Measurements from ENCODE around the gene ACAA2. TPM values are rescaled to one million over a fixed set of nuclear protein-coding genes. Genes with fewer than 3 reads are reported as not detected.

The ACAA2 gene
- total RNA-seq, 1 experiment from 2014 or later = 18.2 TPM

DNA sequence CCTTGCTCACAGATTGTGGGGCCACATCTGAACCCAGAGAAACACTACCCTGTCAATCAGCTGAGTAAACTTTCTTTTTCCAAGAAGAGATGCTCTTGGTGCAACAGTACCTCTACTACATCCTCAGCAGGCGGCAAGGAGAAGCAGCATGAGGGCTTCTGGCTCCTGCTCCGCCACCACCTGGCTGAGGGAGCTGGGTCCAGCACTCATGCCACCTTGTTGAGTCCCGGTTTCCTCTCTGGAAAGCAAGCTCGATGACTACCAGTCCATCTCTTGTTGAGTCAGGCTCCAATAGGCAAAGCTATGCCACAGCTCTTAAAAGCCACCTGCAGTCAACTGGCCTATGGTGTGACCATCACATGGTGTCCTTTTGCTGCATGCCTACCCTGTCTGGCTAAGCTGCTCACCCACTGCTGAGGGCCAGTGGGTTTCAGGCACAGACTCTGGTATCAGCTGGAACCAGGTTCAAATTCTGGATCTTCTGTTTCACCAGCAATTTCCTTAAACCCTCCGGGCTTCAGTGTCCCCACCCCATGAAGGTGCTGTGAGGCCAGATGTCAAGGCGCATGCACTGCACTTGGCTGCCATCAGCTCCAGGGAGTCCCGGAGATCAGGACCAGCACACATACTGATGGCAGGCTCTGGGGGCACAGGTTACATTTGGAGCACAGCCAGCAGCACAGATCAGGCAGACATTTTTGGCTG is 42.5 kb upstream of the ACAA2 start:
- ATAC-seq (no peak), DNase-seq (ENCODE audit: low read depth, low spot score) (no peak)
- no peak overlapping the region for H3K9ac ChIP-seq (ENCODE audit: low read length)
- ChIA-PET CTCF (interaction anchor here (0.6 kb wide), 1 partner anchor 350 kb away, joined by 3 read pairs; no protein-coding TSS in a partner anchor), RAD21 (ENCODE audit: low non-redundant PET in 1 of 2, low total read pairs in 2 of 2, uncharacterized antibody in 2 of 2, unreplicated experiment in 2 of 2) (no interaction called here), POLR2A (no interaction called here)
- no peaks in the 10 kb centered on the region for H3K36me3 ChIP-seq (ENCODE audit: control insufficient read depth in 1 of 2, insufficient read depth in 2 of 2, low read length in 2 of 2)
- H3K9me2 ChIP-seq (ENCODE audit: insufficient read depth) = no peaks in the 10 kb centered on the region
- no peaks in the 10 kb centered on the region for H4K20me1 ChIP-seq (ENCODE audit: insufficient read depth)
- H3K27ac ChIP-seq (ENCODE audit: low read depth, low read length) = no peak overlapping the region
- H2AFZ ChIP-seq (ENCODE audit: low read depth, low read length, poor library complexity, severe bottlenecking) = no peak overlapping the region
- no peak overlapping the region for H3K4me3 ChIP-seq (replicated peaks in 1 of 2; ENCODE audit: low read depth in 1 of 2, low read length in 2 of 2)
- peaks cover 11 to 39% of the 10 kb centered on the region in 2 experiments; a peak in 3 of 4 replicates for H3K4me1 ChIP-seq (ENCODE audit: control insufficient read depth in 1 of 2, insufficient read depth in 2 of 2, low read length in 2 of 2)
- H3K9me3 ChIP-seq (ENCODE audit: control insufficient read depth in 1 of 2, insufficient read depth in 1 of 2, low read depth in 1 of 2, low read length in 2 of 2) = no peaks in the 10 kb centered on the region
- intact Hi-C loops (cut with micrococcal nuclease) = loop anchor here (10.0 kb wide), 1 partner anchor 201 kb away; no protein-coding TSS in a partner anchor
- TF ChIP-seq RAD21 (IDR thresholded peaks at IDR 0.05; ENCODE audit: low read depth) (no peak), ZFX (IDR thresholded peaks at IDR 0.05) (no peak), POLR2AphosphoS5 (IDR thresholded peaks at IDR 0.05; ENCODE audit: low read depth, low read length) (no peak), SRF (IDR thresholded peaks at IDR 0.05; ENCODE audit: low read depth) (no peak), SP1 (IDR thresholded peaks at IDR 0.05; ENCODE audit: low read depth) (no peak), YY1 (IDR thresholded peaks at IDR 0.05; ENCODE audit: extremely low read depth, insufficient replicate concordance, low read depth, low read length) (no peak), FOSL1 (IDR thresholded peaks at IDR 0.05; ENCODE audit: low read depth) (no peak), POLR2A (IDR thresholded peaks at IDR 0.05; ENCODE audit: borderline replicate concordance, extremely low read depth, insufficient read depth, insufficient read length) (no peak), JUND (IDR thresholded peaks at IDR 0.05) (no peak), EZH2phosphoT487 (IDR thresholded peaks at IDR 0.05; ENCODE audit: borderline replicate concordance) (no peak), SIN3A (IDR thresholded peaks at IDR 0.05; ENCODE audit: low read depth) (no peak), TCF7L2 (IDR thresholded peaks at IDR 0.05; ENCODE audit: borderline replicate concordance, extremely low read depth, insufficient read depth, insufficient read length) (no peak), EZH2 (IDR thresholded peaks at IDR 0.05) (no peak), CBX3 (IDR thresholded peaks at IDR 0.05; ENCODE audit: low read depth) (no peak)
- TF ChIP-seq, protein P1, sequence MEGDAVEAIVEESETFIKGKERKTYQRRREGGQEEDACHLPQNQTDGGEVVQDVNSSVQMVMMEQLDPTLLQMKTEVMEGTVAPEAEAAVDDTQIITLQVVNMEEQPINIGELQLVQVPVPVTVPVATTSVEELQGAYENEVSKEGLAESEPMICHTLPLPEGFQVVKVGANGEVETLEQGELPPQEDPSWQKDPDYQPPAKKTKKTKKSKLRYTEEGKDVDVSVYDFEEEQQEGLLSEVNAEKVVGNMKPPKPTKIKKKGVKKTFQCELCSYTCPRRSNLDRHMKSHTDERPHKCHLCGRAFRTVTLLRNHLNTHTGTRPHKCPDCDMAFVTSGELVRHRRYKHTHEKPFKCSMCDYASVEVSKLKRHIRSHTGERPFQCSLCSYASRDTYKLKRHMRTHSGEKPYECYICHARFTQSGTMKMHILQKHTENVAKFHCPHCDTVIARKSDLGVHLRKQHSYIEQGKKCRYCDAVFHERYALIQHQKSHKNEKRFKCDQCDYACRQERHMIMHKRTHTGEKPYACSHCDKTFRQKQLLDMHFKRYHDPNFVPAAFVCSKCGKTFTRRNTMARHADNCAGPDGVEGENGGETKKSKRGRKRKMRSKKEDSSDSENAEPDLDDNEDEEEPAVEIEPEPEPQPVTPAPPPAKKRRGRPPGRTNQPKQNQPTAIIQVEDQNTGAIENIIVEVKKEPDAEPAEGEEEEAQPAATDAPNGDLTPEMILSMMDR (IDR thresholded peaks at IDR 0.05 in 2 of 3, conservative IDR thresholded peaks at IDR 0.05 in 1 of 3; ENCODE audit: borderline replicate concordance in 1 of 3, insufficient read depth in 1 of 3, low read depth in 2 of 3, low read length in 2 of 3) = no peak
- TF ChIP-seq, protein P2, sequence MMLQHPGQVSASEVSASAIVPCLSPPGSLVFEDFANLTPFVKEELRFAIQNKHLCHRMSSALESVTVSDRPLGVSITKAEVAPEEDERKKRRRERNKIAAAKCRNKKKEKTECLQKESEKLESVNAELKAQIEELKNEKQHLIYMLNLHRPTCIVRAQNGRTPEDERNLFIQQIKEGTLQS (IDR thresholded peaks at IDR 0.05) = no peak
- TF ChIP-seq, protein P3, sequence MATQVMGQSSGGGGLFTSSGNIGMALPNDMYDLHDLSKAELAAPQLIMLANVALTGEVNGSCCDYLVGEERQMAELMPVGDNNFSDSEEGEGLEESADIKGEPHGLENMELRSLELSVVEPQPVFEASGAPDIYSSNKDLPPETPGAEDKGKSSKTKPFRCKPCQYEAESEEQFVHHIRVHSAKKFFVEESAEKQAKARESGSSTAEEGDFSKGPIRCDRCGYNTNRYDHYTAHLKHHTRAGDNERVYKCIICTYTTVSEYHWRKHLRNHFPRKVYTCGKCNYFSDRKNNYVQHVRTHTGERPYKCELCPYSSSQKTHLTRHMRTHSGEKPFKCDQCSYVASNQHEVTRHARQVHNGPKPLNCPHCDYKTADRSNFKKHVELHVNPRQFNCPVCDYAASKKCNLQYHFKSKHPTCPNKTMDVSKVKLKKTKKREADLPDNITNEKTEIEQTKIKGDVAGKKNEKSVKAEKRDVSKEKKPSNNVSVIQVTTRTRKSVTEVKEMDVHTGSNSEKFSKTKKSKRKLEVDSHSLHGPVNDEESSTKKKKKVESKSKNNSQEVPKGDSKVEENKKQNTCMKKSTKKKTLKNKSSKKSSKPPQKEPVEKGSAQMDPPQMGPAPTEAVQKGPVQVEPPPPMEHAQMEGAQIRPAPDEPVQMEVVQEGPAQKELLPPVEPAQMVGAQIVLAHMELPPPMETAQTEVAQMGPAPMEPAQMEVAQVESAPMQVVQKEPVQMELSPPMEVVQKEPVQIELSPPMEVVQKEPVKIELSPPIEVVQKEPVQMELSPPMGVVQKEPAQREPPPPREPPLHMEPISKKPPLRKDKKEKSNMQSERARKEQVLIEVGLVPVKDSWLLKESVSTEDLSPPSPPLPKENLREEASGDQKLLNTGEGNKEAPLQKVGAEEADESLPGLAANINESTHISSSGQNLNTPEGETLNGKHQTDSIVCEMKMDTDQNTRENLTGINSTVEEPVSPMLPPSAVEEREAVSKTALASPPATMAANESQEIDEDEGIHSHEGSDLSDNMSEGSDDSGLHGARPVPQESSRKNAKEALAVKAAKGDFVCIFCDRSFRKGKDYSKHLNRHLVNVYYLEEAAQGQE (IDR thresholded peaks at IDR 0.05; ENCODE audit: low read depth) = no peak
- TF ChIP-seq, protein P4, sequence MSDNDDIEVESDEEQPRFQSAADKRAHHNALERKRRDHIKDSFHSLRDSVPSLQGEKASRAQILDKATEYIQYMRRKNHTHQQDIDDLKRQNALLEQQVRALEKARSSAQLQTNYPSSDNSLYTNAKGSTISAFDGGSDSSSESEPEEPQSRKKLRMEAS (IDR thresholded peaks at IDR 0.05) = no peak
- TF ChIP-seq, protein P5, sequence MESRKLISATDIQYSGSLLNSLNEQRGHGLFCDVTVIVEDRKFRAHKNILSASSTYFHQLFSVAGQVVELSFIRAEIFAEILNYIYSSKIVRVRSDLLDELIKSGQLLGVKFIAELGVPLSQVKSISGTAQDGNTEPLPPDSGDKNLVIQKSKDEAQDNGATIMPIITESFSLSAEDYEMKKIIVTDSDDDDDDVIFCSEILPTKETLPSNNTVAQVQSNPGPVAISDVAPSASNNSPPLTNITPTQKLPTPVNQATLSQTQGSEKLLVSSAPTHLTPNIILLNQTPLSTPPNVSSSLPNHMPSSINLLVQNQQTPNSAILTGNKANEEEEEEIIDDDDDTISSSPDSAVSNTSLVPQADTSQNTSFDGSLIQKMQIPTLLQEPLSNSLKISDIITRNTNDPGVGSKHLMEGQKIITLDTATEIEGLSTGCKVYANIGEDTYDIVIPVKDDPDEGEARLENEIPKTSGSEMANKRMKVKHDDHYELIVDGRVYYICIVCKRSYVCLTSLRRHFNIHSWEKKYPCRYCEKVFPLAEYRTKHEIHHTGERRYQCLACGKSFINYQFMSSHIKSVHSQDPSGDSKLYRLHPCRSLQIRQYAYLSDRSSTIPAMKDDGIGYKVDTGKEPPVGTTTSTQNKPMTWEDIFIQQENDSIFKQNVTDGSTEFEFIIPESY (IDR thresholded peaks at IDR 0.05; ENCODE audit: extremely low read depth, insufficient replicate concordance, low read length) = no peak
- H3K79me2 ChIP-seq (ENCODE audit: insufficient read depth, low read length) = no peaks in the 10 kb centered on the region
- no TSS peak for BruUV-seq (replicated peaks)
- no peaks in the 10 kb centered on the region for H3K27me3 ChIP-seq (ENCODE audit: insufficient read depth, low read length)
- no peak overlapping the region for H3K4me2 ChIP-seq (ENCODE audit: low read length)
